ENCODE measurements around the gene CEP72.
"Not testable (repeated sequence)": the region's sequence is repeated elsewhere in the genome, so short reads cannot be mapped to it uniquely, and the experiment has no call there.

The CEP72 gene

DNA sequence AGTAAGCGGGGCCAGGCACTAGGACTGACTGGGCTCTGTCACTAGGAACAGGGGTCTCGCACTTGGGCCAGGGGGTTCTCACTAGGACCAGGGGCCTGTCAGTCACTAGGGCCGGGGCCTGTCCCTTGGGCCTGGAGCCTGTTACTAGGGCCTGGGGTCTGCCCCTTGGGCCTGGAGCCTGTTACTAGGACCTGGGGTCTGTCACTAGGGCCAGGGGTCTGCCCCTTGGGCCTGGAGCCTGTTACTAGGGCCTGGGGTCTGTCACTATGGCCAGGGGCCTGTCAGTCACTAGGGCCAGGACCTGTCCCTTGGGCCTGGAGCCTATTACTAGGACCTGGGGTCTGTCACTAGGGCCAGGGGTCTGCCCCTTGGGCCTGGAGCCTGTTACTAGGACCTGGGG lies 70.1 kb downstream of the CEP72 start:
- peak; percentile 72 for DNase-seq (ENCODE audit: low spot score)

DNA sequence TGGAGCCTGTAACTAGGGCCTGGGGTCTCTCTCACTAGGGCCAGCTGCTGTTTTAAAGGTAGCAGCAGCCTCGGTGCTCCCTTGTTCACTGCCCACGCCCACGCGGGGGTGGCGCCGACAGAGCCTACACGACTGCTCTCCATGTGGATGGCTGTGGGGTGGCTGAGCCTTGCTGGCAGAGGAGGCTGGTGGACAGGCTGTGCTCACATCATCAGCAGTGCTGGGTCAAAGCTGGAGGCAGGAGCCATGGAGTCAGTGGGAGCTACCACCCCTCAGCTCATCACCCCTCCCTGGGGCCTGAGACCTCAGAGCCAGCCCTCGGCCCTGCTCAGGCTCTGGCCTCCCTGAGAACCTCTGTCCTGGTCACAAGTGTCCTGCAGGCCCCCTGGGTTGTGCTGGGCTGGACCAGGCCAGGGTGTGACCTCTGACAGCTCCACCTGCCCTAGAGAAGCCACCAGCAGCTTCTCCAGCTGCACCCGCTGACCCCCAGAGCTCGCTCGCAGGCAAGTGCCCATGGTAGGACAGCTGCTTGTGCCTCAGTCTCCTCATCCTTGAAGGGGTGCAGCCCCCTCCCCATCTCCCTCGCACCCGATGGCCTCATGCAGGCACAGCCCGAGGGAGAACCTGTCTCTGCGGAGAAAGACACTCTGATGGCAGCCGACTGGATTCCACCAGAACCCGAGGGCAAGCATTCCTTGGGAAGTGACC lies 70.7 kb downstream of the CEP72 start:
- DNase-seq (ENCODE audit: low spot score) = not testable (repeated sequence)

GRCh38 chr5:683551-684481 lies 71.7 kb downstream of the CEP72 start:
- DNase-seq (ENCODE audit: low spot score) = no peak

DNA sequence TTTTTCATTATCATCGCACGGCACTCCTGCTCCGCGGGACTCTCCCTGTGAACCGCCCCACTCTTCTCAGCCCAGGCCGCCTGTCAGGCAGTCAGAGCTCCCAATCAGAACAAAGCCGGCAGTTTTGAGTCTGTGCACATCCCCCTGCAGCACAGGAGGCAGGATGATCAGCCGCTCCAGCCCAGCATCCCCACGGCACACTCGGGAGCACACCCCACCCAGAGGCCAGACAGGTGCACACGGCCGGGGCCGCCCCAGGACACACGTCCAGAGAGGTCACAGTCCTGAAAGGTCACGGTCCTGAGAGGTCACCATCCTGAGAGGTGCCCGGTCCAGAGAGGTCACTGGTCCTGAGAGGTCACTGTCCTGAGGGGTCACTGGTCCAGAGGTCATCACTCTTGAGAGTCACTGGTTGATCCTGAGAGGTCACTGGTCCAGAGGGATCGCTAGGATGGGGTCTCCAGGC lies 72.6 kb downstream of the CEP72 start:
- DNase-seq (ENCODE audit: low spot score) = no peak

GRCh38 chr5:685262-686171 lies 73.4 kb downstream of the CEP72 start:
- DNase-seq (ENCODE audit: low spot score) = no peak

- DNase-seq (ENCODE audit: low spot score) = not testable (repeated sequence)
Observed at GRCh38 chr5:686172-686523, 74.0 kb downstream of the CEP72 start.

GRCh38 chr5:686936-687335 lies 74.8 kb downstream of the CEP72 start:
- not testable (repeated sequence) for DNase-seq (ENCODE audit: low spot score)

DNA sequence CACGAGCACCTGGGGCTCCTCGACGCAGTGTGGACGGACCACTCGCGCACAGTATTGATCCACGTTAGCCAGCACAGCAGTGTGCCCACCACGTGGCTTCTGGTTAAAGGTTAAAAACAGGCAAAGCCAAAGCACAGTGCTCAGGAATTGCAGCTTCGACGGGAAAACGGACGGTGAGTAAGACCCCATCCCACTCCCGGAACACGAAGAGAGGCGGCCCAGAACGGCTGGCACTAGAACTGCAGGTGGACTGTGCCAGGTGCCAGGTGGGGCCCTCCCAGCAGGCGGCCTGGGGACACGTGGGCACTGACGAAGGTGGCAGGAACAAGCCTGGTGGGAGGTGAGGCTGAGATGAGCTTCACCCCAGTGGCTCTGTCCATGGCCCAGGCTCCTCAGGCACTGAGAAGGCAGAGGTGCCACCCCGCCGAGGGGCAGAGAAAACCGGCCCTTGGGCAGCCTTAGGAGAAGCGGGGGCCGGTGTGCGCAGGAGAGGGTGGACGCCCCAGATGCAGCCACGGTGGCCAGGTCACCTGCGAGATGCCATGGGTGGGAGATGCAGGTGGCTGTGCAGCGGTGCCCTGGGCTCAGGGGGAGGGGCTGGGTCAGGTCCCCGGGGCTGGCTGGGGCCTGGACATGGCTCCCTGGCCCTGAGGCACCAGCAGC lies 76.3 kb downstream of the CEP72 start:
- not testable (repeated sequence) for DNase-seq (ENCODE audit: low spot score)

- DNase-seq (ENCODE audit: low spot score) = not testable (repeated sequence)
Observed at GRCh38 chr5:690293-690692, 78.2 kb downstream of the CEP72 start.

DNA sequence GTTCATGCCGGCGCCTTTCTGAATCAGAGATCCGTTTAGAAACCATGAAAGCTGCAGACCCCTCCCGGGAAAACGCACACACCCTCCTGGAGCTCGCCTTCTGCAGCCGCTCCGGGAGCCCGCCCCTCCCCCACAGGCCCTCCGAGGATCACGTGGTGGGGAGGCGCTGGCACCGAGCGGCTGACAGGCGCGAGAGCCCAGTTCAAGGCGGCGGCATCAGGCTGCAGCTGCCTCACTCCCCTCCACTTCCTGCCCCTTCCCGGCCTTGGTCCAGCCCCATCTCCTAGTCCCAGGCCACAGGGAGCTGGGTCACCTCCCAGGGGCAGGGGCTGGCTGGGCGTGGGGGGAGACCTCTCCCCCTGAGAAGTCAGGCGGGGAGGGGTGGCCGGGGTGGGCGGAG lies 78.9 kb downstream of the CEP72 start:
- DNase-seq (ENCODE audit: low spot score) = not testable (repeated sequence)

GRCh38 chr5:691817-692528 lies 79.8 kb downstream of the CEP72 start:
- DNase-seq (ENCODE audit: low spot score) = no peak

- not testable (repeated sequence) for DNase-seq (ENCODE audit: low spot score)
Observed at GRCh38 chr5:692529-693041, 80.4 kb downstream of the CEP72 start.

- DNase-seq (ENCODE audit: low spot score) = peak; percentile 82
Observed at GRCh38 chr5:693271-694041, 81.3 kb downstream of the CEP72 start, which contains the start of gene TPPP. Gene TPPP (minus strand): TSS chr5:693352. CDS start chr5:678060, 15,292 bp downstream.

DNA sequence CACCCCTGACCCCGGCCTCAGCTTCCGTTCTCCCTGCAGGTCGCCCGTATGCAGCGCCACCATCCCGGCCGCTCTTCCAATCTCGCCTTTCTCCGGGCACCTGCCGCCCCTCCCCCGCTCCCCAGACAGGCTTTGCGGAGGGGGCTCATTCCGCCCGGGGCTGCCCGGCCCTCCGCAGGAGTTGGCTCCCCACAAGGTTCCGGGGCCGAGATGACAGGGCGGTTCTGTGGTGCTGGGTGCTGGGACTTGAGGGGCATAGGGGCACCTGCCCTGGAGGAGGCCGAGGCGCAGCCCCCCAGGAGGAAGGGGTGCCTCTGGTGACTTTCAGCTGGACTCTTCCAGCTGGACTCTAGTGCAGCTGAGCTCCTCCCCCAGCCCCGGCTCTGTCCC lies 81.9 kb downstream of the CEP72 start:
- not testable (repeated sequence) for DNase-seq (ENCODE audit: low spot score)

- DNase-seq (ENCODE audit: low spot score) = not testable (repeated sequence)
Observed at GRCh38 chr5:695475-695874, 83.3 kb downstream of the CEP72 start.

- DNase-seq (ENCODE audit: low spot score) = not testable (repeated sequence)
Observed at GRCh38 chr5:696191-696590, 84.1 kb downstream of the CEP72 start.

GRCh38 chr5:696753-697702 lies 84.9 kb downstream of the CEP72 start:
- DNase-seq (ENCODE audit: low spot score) = not testable (repeated sequence)
